ENCODE measurements around the gene RGL3.
"Not testable (repeated sequence)": the region's sequence is repeated elsewhere in the genome, so short reads cannot be mapped to it uniquely, and the experiment has no call there.

RGL3 gene

GRCh38 chr19:11450570-11451326, 31.6 kb upstream of the RGL3 start:
- DNase-seq (ENCODE audit: low read depth in 2 of 3, low spot score in 1 of 3) = no peak

- no peak for DNase-seq (ENCODE audit: low read depth in 2 of 3, low spot score in 1 of 3)
These were observed 29.9 kb upstream of the RGL3 start for GRCh38 chr19:11448923-11449554.

- DNase-seq (ENCODE audit: low read depth in 2 of 3, low spot score in 1 of 3) = no peak
These were observed 29.3 kb upstream of the RGL3 start for GRCh38 chr19:11448410-11448809.

- no peak for DNase-seq (ENCODE audit: low read depth in 2 of 3, low spot score in 1 of 3)
These were observed 28.5 kb upstream of the RGL3 start for GRCh38 chr19:11447347-11448262.

GRCh38 chr19:11446652-11447301, 27.7 kb upstream of the RGL3 start:
- peak in 1 of 3 donors; percentile 32 for DNase-seq (ENCODE audit: low read depth in 2 of 3, low spot score in 1 of 3)

GRCh38 chr19:11446271-11446651, 27.1 kb upstream of the RGL3 start:
- no peak for DNase-seq (ENCODE audit: low read depth in 2 of 3, low spot score in 1 of 3)

- DNase-seq (ENCODE audit: low read depth in 2 of 3, low spot score in 1 of 3) = no peak
These were observed 26.0 kb upstream of the RGL3 start for GRCh38 chr19:11445141-11445540.

- DNase-seq (ENCODE audit: low read depth in 2 of 3, low spot score in 1 of 3) = no peak
These were observed 24.9 kb upstream of the RGL3 start for GRCh38 chr19:11444059-11444458.

- no peak for DNase-seq (ENCODE audit: low read depth in 2 of 3, low spot score in 1 of 3)
These were observed 18.8 kb upstream of the RGL3 start for GRCh38 chr19:11437955-11438354.

- DNase-seq (ENCODE audit: low read depth in 2 of 3, low spot score in 1 of 3) = peak in 1 of 3 donors; percentile 12
These were observed 16.8 kb upstream of the RGL3 start for GRCh38 chr19:11435833-11436313.

- peak; percentile 97 to 99 (median 99) for DNase-seq (ENCODE audit: low read depth in 2 of 3, low spot score in 1 of 3)
These were observed 16.1 kb upstream of the RGL3 start, which contains the start of the genes ODAD3 and PRKCSH for GRCh38 chr19:11435057-11435832. Gene ODAD3 (minus strand): TSS chr19:11435121. CDS start chr19:11435016, 105 bp downstream. Gene PRKCSH (plus strand): TSS chr19:11435635. CDS start chr19:11436118, 483 bp downstream.

- no peak for DNase-seq (ENCODE audit: low read depth in 2 of 3, low spot score in 1 of 3)
These were observed 15.6 kb upstream of the RGL3 start for GRCh38 chr19:11434703-11435056.

- not testable (repeated sequence) for DNase-seq (ENCODE audit: low read depth in 2 of 3, low spot score in 1 of 3)
These were observed 14.4 kb upstream of the RGL3 start for GRCh38 chr19:11433526-11433925.

GRCh38 chr19:11426656-11427055, 7.5 kb upstream of the RGL3 start:
- DNase-seq (ENCODE audit: low read depth in 2 of 3, low spot score in 1 of 3) = no peak

GRCh38 chr19:11425719-11426457, 6.8 kb upstream of the RGL3 start:
- DNase-seq (ENCODE audit: low read depth in 2 of 3, low spot score in 1 of 3) = no peak

- no peak for DNase-seq (ENCODE audit: low read depth in 2 of 3, low spot score in 1 of 3)
These were observed 4.7 kb upstream of the RGL3 start for GRCh38 chr19:11423791-11424181.

- no peak for DNase-seq (ENCODE audit: low read depth in 2 of 3, low spot score in 1 of 3)
These were observed 4.2 kb upstream of the RGL3 start for GRCh38 chr19:11423164-11423790.

GRCh38 chr19:11422163-11423065, 3.3 kb upstream of the RGL3 start:
- peak; percentile 50 to 70 (median 63) for DNase-seq (ENCODE audit: low read depth in 2 of 3, low spot score in 1 of 3)

Data from stimulated activated CD4-positive, alpha-beta T cell treated with anti-CD3 and anti-CD28 coated beads, Interleukin-12 subunit alpha, Interleukin-12 subunit beta, amount 100 ng/mL, for 48 hours (primary cell).